GM19023 (cell line): ENCODE results near the gene ZCCHC17.

Experiments
- ATAC-seq: cut with Tn5 transposase; IDR thresholded peaks from one replicate; pipeline ENCODE4 v1.9.1; 2021; ENCODE audit warnings: mild to moderate bottlenecking, moderate library complexity; ENCODE audit not compliant: unreplicated experiment

ZCCHC17 gene

DNA sequence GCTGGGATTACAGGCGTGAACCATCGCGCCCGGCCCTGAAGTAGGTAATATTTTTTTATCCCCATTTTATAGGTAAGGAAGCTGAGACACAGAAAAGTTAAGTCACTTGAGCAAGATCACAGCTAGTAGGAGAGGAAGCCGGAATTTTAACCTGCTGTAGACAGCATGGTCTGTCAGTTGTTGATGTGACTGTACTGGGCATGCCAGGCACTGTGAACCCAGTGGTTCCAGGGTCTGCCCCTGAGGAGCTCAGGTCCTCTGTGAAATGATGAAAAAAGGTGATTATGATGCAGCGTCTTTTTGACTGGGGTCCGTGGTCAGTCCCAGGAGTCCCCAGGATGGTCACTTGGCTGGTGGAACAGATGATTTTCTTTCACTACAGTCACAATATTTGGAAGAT is 92.8 kb downstream of the ZCCHC17 start:
- ATAC-seq, result no peak

DNA sequence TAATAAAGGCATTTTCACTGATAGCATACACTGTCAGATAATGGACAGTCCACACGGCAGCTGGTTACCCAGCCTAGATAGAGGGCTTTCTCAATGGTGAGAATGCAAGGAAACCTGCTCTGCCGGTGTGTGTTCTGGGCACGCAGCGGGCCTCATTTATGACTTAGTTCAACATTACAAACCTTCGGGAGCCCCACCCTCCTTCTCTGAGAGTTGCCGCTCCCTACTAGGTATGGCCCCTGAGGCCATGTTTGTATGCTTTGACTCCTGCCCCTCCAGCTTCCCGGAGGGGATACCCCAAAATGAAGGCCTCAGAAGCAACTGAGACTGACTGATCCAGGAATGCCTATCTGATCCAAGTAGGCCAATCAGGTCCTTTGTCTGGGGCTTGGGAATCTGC is 93.2 kb downstream of the ZCCHC17 start:
- no peak for ATAC-seq

DNA sequence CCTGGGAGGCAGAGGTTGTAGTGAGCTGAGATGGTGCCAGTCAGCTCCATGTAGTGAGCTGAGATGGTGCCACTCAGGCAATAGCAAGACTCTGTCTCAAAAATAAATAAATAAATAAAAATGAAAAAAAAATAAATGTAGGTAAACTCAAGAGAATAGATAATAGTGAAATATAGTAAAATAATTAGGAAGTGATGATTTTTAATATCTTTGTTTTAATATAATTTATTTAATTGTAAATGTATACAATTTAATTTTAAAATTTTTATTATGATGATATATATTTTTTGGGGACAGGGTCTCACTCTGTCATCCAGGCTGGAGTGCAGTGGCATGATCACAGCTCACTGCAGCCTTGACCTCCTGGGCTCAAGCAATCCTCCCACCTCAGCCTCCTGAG is 96.6 kb downstream of the ZCCHC17 start:
- no peak for ATAC-seq

DNA sequence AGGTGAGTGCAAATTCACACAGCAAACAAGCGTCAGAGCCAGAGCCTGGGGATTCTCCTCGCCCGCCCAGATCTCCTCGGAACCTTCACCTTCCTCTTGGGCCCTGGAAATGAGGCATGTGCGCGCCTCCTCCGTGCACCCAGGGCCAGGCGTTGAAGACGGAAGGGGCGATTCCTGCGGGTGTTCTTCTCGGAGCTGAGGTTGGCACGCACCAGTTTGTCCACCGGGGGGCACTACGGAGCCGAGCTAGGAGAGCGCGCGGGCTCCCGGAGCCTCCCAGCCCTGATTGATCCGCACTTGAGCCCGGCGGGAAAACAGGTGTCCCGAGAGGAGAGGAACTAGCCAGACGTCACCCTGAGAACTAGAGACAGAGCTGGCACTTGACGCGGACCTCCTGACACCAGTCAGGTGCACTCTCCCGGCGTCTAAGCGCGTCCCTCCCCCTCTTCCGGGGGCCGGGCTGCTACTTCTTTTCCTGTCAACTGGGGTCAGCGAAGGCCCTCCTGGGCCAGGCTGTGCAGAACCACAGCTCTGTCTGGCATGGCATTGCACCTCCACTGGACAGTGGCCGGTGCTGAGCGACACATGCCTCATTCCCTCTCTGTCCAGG is 97.9 kb downstream of the ZCCHC17 start:
- ATAC-seq, result peak; percentile 78

DNA sequence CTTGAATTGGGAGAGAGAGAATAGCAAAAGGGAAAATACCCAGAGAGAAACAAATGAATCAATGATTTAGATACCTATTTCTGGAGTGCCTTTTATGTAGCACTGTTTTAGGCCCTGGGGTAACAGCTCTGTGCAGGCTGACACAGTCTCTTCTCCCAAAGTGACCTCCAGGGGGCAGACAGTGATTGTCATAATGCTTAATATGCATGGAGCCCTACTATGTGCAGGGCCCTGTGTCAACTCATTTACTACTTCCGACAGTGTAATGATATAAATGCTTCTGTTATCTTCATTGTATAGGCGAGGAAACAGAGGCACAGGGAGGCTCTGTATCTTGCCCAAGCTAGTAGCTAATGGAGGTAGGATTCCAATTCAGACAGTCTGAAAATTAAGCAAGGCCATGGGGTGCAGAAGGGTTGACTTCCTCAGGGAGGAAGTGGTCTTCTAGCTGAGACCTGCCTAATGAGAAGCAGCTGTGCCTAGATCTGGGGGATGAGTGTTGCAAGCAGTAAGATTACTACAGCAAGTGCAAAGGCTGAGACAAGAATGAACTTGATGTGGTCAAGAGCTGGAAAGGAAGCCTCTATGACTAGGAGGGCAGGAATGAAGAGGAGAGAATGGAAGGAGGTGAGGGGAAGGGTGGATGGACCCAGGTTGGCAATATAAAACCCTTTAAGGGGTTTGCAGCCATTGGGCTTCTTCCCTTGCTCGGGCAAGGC is 100.0 kb downstream of the ZCCHC17 start:
- ATAC-seq, result no peak

DNA sequence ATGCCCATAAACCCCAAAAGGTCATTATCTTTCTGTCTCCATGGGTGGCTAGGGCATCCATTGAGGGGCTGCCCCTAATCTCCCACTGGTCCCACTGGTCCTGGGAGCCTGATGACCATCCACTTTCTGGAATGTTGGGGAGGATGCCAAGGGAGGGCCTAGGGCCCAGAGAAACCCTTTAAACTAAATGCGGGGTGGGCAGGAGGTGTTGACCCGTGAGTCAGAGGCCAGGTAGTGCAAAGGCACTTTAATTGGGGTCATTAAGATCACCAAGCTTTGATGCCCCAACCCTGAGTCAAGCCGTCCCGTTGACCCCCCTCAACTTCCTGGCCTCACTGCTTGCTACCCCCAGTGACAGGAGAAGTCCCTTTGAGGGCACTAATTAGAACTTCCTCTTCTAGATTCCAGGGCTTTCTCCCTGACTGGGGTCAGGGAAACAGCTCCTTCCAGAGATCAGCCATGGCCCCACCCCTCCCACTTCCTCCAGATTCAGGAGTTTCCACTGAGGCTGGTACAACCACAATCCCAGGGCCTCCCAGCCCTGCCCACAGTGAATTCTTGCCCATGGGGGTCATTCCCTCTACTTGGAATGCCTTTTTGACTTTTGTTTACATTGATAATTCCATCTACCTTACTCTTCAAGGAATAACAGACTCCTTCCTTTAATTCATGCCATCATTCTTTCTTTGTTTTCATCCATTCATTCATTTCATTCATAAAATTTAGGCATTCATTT is 100.7 kb downstream of the ZCCHC17 start:
- ATAC-seq, result no peak

DNA sequence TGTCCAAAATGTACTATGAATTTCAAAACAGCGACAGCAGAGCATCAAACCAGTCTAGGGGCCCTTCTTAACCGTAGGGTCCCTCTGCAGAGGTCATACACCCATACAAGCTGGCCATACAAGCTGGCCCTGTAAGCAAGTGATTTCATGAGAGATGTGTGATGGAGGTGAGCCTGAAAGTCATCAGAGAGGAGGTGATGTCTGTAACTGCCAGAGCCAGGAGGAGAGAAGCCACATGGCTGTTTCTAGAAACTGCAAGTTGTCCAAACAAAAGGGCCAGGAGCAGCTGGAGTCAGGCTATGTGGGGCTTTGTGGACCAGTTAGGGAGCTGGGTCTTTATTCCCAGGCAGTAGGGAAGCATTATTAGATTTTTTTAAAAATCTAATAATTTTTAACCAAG is 101.4 kb downstream of the ZCCHC17 start:
- ATAC-seq, result no peak

DNA sequence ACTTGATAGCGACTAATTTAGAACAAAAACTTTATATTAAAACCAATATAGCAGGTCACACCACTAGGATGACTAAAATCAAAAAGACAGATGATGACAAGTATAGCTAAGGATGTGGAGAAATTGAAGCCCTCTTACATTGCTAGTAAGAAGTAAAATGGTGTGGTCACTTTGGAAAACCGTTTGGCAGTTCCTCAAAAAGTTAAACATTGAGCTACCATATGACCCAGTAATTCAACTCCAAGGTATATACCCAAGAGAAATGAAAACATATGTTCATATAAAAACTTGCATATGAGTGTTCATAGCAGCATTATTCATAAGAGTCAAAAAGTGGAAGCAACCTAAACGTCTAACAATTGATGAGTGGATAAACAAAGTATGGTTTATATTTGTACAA is 103.1 kb downstream of the ZCCHC17 start:
- ATAC-seq, result no peak

DNA sequence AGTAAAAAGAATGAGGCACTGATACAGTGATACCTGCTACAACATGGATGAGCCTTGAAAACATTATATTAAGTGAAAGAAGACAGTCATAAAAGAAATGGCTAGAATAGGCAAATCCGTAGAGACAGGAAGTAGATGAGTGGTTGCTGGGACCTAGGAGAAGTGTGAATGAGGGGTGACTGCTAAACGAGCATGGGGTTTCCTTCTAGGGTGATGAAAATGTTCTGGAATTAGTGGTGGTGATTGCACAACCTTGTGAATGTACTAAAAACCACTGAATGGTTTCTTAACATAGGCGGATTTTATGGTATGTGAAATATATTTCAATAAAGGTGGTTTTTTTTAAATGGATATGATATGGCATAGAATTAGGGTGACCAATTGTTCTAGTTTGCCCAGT is 103.6 kb downstream of the ZCCHC17 start:
- no peak for ATAC-seq

DNA sequence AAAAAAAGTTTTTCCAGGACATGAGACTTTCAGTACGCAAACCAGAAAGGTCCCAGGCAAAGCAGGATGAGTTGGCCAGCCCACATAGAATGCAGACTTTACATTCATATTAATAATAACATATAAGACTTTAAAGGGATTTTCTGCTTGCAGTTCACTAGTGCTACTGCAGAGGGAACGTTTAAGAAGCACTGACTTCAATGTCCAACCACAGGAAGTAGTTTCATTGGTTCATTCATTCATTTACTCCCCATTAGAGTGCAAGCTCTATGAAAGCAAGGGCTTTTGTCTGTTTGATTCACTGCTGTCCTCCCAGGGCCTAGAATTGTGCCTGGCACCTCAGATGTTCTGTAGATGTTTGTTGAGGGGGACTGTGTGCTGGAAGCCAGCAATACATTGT is 104.4 kb downstream of the ZCCHC17 start:
- no peak for ATAC-seq

DNA sequence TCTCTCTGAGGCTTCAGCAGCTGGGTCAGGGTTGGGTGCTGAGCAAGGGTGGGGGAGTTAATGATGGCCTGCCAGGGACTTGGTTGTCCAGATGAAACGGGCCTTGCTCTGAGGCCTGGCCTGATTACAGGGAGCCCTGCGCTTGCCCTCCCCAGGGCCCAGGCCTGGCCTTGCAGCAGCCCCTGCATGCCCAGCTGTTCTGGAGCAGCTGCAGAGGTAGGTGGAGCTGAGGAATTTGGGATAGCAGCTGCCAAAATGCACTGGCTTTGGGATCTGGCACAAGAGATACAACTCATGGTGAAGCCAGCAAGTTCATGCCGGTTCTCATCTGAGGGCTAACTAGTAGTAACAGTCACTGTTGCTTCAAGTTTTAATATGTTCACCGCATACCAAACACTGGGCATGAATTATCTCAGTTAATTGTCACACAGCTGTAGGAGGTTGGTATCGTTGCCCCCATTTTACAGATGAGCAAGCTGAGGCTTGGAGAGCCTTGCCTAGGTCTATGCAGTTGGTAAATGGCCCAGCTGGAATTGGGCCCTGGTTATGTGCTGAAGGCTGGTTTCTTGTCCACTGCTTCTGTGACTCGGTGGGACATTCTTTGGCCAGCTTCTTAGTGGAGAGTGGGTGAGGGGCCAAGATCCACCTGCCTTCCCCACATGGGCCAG is 108.9 kb downstream of the ZCCHC17 start:
- no peak for ATAC-seq

DNA sequence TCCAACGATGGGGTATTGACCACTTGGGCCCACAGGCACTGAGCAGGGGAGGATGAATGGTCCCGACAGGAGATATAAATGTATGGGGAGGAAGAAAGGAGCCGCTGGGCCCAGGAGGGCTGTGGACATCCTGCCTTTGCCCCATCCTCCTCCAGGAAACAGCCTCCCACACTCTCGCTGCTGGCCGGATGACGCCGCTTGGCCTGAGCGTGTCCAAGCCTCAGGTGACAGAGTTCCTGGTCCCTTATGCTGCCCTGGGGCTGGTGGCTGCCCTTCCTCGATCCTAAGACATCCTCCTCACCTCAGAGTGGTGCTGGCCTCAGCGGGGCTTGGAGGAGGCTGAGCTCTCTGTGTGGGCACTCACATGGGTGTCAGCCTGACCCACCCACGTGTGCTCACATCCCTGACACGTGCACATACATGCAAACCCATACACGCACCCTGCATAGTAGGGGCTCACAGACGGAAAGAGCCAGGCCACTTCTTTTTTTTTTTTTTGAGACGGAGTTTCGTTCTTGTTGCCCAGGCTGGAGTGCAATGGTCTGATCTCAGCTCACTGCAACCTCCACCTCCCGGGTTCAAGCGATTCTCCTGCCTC is 110.3 kb downstream of the ZCCHC17 start:
- no peak for ATAC-seq

DNA sequence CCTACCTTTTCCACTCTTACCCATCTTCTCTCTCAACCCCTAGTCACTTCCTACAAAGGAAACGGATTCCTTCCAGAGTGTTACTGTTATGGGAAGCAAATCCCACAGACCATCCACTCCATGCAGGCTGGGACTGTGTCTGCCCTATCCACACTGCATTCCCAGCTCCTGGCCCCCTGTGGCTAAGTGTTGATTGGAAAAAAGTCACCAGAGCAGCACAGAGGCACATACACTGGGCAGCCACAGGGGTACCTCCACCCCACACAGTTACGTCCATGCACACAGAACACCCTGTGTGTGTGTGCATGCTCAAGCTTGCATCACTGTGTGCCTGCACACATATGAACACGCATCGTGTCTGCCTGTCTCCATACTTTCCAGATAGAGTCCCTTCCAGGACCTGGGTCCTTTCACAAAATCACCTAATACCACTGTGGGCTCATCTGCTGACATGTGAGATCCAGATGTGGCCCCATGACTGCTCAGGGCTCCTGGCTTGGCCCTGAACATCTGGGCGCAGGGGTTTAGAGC is 112.0 kb downstream of the ZCCHC17 start:
- no peak for ATAC-seq

DNA sequence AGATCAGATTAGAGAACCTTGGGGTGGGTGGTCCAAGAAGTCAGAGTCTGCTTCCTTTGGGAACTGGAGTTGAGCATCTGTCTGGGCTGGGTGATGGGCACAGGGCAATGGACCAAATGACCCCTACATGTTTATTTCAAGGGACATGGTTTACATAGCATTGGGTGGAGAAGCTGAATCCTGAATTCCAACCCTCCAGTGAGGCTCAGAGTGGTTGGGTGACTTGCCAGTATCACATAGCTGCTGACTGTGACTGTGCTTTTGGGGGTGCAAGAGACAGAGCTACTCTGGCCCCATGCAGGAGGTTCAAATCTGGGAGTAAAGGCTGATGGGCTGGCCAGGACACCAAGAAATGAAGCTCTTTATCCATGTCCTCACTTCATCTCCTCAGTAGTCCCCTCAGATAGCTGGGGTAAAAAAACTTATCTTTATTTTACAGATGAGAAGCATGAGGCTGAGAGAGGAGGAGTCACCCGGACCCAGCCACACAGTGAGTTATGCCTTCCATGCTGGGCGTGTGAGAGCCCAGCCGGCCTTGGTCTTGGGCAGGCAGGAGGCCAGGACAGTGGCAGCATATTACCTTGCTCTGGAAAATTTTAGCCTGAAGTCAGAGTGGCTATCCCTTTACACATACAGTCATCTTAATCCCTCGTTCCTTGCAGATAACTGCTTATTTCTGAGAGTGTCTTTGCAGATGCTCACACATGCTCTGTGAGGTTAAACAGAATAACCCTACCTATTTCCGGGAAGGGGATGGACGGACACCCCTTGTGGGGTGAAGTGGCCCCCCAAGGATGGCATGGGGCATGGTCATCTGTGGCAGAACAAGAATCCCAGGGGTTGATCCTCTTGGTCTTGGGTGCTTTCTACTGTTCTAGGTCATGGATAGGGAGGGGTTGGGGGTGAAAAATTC is 113.4 kb downstream of the ZCCHC17 start:
- ATAC-seq, result no peak

DNA sequence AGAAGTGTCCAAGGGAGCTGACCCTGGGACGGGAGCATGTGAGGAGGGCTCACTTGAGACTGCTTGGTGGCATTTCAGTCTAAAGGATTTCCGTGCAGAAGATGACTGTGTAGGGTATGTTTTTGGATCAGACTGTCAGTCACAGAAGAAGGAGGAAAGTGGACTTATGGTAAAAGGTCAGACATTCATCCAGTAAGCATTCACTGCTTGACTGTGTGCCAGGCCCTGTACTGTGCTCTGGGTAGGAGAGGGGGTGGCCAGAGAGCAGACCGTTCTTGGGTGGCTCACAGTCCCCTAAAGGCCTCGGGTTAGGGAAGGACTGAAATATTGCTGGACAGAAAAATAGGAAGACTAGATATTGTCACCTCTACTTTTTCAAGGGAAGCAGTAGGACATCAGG is 114.0 kb downstream of the ZCCHC17 start:
- no peak for ATAC-seq

DNA sequence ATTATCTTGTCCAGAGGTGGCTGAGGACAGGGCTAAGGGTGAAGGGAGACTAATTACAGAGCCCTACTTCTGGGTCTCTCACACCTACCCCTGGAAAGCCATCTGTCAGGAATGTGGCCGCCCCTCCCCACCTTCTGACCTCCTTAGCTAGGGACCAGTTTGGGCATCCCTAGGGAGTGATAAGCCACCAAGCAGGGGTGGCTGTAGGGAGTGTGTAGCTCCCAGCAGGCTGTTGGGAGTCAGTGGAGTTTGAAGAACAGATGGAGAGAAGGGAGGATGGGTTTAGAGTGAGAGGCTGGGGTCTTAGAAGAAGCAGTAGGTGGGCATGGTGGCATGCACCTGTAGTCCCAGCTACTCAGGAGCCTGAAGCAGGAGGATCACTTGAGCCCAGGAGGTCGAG is 115.4 kb downstream of the ZCCHC17 start:
- ATAC-seq, result no peak

DNA sequence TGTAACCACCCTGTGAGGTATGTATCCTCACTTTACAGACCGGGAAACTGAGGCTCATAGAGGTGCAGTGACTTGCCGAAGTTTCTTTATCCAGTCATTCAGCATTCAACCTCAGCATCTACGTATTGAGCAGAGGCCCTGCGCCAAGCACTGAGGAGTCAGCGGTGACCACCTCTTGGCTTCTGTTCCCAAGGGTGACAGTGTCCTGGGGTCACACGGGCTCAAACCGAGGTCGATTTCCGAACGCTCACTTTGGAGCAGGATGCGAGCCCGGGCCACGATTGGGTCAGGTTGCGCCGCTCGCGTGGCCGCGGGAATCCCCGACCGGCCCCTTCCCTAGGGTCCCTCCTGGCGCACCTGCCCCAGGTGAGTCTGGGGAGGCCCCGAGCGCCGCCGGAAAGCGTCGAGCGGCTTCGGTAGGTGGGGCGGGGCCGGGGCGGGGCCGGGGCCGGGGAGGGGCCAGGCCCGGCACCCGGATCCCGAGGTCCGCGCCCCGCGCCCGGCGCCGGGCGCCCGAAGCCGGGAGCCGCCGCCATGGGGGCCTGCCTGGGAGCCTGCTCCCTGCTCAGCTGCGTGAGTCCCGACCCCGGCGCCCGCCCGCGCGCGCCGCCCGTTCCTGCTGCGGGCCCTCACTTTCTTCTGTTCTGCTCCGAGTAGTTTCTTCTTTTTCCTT is 116.0 kb downstream of the ZCCHC17 start, which contains the start of gene SERINC2:
SERINC2 (plus strand) TSS at position 482 of the 673 bp plus-strand sequence; CDS start at position 535, 53 bp downstream.
- no peak for ATAC-seq

DNA sequence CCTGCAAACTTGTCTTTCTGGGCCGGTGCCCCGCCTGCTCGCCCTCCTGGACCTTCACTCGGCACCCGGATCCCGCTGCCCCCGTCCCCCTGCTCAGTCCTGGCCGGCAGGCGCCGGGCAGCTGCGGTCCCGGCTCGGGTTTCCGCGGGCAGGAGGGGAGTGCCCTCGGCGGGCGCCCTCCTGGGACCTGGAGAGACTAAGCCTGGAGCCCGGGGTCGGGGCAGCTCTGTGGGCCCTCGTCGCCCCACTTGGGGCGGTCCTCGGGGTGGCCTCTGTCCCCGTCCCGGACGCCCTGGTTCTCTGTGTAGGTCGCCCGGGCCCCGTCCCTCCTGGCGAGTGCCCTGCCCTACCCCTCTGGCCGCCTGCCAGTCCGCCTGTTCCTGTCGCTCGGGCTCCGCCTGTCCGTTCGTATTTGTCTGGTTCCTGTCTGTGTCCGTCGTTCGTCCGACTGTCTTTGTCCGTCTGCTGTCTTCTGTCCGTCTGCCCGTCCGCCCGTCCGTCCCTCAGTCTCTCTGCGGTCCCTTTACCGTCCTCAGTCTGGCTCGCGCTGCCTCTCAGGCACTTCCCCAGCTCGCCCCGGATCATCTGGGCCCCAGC is 116.7 kb downstream of the ZCCHC17 start:
- ATAC-seq, result no peak
